IMR-90 (cell line): ENCODE results near the gene ELFN2. TPM values are rescaled to one million over a fixed set of nuclear protein-coding genes. Genes with fewer than 3 reads are reported as not detected.

Experiments
- ATAC-seq: fragments of 200-7000 bp; cut with Tn5 transposase; 2 replicates; pipeline ENCODE4 v1.9.1; 2020; ENCODE audit warnings: low read depth, mild to moderate bottlenecking, moderate library complexity
- BruUV-seq: library from RNA; stranded (reverse); fragments of 400-500 nt; replicated peaks from 2 replicates; lab custom pipeline; 2021; lab: Mats Ljungman, UMichigan
- CTCF ChIA-PET: fragments of 300-600 bp; formaldehyde crosslinking; extraction: SDS; loops from one replicate; lab custom pipeline; 2021; ENCODE audit warnings: antibody characterized with exemption; lab: Yijun Ruan, JAX
- POLR2A ChIA-PET: fragments of 300-600 bp; sonication (Branson Sonifier 250); formaldehyde crosslinking; loops from one replicate; lab custom pipeline; 2022; ENCODE audit warnings: antibody characterized with exemption; ENCODE audit not compliant: unreplicated experiment; lab: Charles Lee
- DNase-seq: peaks from one replicate; pipeline ENCODE4 v3.0.0; 2013
- H2AFZ ChIP-seq: replicated peaks from 2 replicates; pipeline ENCODE3; 2013; ENCODE audit warnings: low read length, mild to moderate bottlenecking; ENCODE audit not compliant: poor library complexity
- H2AK5ac ChIP-seq: 2 replicates; pipeline ENCODE4 v1.6.1; 2013; ENCODE audit warnings: low read depth, low read length, inconsistent platforms
- H2AK9ac ChIP-seq: replicated peaks from 2 replicates; pipeline ENCODE3; 2013; ENCODE audit warnings: mild to moderate bottlenecking, low read depth, low read length, moderate library complexity; ENCODE audit not compliant: poor library complexity
- H2BK120ac ChIP-seq: 2 replicates; pipeline ENCODE4 v1.6.1; 2013; ENCODE audit warnings: low read depth, low read length, inconsistent platforms
- H2BK15ac ChIP-seq: 3 replicates; pipeline ENCODE4 v1.6.1; 2013; ENCODE audit warnings: low read depth, low read length, inconsistent platforms
- H2BK20ac ChIP-seq: 2 replicates; pipeline ENCODE4 v1.6.1; 2013; ENCODE audit warnings: low read depth, mild to moderate bottlenecking, inconsistent platforms, low read length, moderate library complexity
- H2BK5ac ChIP-seq: 2 replicates; pipeline ENCODE4 v1.6.1; 2013; ENCODE audit warnings: mild to moderate bottlenecking, low read depth, low read length, inconsistent platforms; ENCODE audit not compliant: poor library complexity, severe bottlenecking
- H3K14ac ChIP-seq: replicated peaks from 2 replicates; pipeline ENCODE4 v1.6.1; 2013; ENCODE audit warnings: low read depth, low read length, inconsistent platforms
- H3K18ac ChIP-seq: 2 replicates; pipeline ENCODE4 v1.6.1; 2013; ENCODE audit warnings: low read depth, low read length, control low read depth
- H3K23ac ChIP-seq: 2 replicates; pipeline ENCODE4 v1.6.1; 2013; ENCODE audit warnings: low read depth, low read length, inconsistent platforms
- H3K27ac ChIP-seq: 2 replicates; pipeline ENCODE4 v1.5.1; 2013; ENCODE audit warnings: mild to moderate bottlenecking, control low read depth, low read length; ENCODE audit not compliant: insufficient read depth
- H3K27me3 ChIP-seq: 2 replicates; pipeline ENCODE4 v1.6.1; 2013; ENCODE audit warnings: low read length; ENCODE audit not compliant: control insufficient read depth, insufficient read depth
- H3K36me3 ChIP-seq: 2 replicates; pipeline ENCODE4 v1.6.1; 2013; ENCODE audit warnings: low read length, mixed read lengths; ENCODE audit not compliant: control insufficient read depth, insufficient read depth
- H3K4ac ChIP-seq: 2 replicates; pipeline ENCODE4 v1.6.1; 2013; ENCODE audit warnings: low read depth, low read length, inconsistent platforms
- H3K4me1 ChIP-seq: 2 replicates; pipeline ENCODE4 v1.6.1; 2013; ENCODE audit warnings: low read length, mixed read lengths; ENCODE audit not compliant: control insufficient read depth, insufficient read depth
- H3K4me2 ChIP-seq: 2 replicates; pipeline ENCODE4 v1.6.1; 2013; ENCODE audit warnings: low read depth, mild to moderate bottlenecking, control low read depth, low read length, moderate library complexity
- H3K4me3 ChIP-seq: 2 replicates; pipeline ENCODE4 v1.5.1; 2013; ENCODE audit warnings: low read depth, mild to moderate bottlenecking, control low read depth, low read length, moderate library complexity; ENCODE audit not compliant: insufficient read depth
- H3K56ac ChIP-seq: 2 replicates; pipeline ENCODE4 v1.6.1; 2013; ENCODE audit warnings: low read length, inconsistent platforms; ENCODE audit not compliant: insufficient read depth; ENCODE audit errors: extremely low read depth
- H3K79me1 ChIP-seq, 2 experiments: 2 replicates each; pipeline ENCODE4 v1.6.1; 2013; ENCODE audit warnings: low read length in 2 of 2, inconsistent platforms in 1 of 2, low read depth in 1 of 2
- H3K9ac ChIP-seq: 2 replicates; pipeline ENCODE4 v1.6.1; 2013; ENCODE audit warnings: low read depth, low read length, control low read depth
- H3K9me1 ChIP-seq: 2 replicates; pipeline ENCODE4 v1.6.1; 2013; ENCODE audit warnings: low read length, inconsistent platforms; ENCODE audit not compliant: insufficient read depth
- H3K9me3 ChIP-seq: 2 replicates; pipeline ENCODE4 v1.6.1; 2013; ENCODE audit warnings: low read length; ENCODE audit not compliant: control insufficient read depth, insufficient read depth
- H4K20me1 ChIP-seq: 2 replicates; pipeline ENCODE4 v1.6.1; 2013; ENCODE audit warnings: low read length, inconsistent platforms; ENCODE audit not compliant: insufficient read depth
- H4K5ac ChIP-seq: 2 replicates; pipeline ENCODE4 v1.6.1; 2013; ENCODE audit warnings: mild to moderate bottlenecking, low read depth, low read length, control low read depth
- H4K8ac ChIP-seq, 2 experiments: 2 replicates each; pipeline ENCODE4 v1.6.1; 2013; ENCODE audit warnings: low read depth in 2 of 2, low read length in 2 of 2, control low read depth in 1 of 2, inconsistent platforms in 1 of 2
- H4K91ac ChIP-seq: 2 replicates; pipeline ENCODE4 v1.6.1; 2013; ENCODE audit warnings: low read depth, low read length, inconsistent platforms; ENCODE audit not compliant: insufficient read depth
- CHD1 ChIP-seq: IDR thresholded peaks from 2 replicates; pipeline ENCODE4 v1.6.1; 2012; ENCODE audit warnings: low read depth, low read length, improper control_type of control experiment
- FOS ChIP-seq: fragments of 150-350 bp; IDR thresholded peaks from 2 replicates; pipeline ENCODE4 v1.6.1; 2016; ENCODE audit warnings: low read depth, low read length
- MAFK ChIP-seq: IDR thresholded peaks from 2 replicates; pipeline ENCODE4 v1.6.1; 2012; ENCODE audit warnings: low read depth, low read length, improper control_type of control experiment
- RFX5 ChIP-seq: IDR thresholded peaks from 2 replicates; pipeline ENCODE4 v1.8.0; 2012; ENCODE audit warnings: low read depth, mild to moderate bottlenecking, low read length, moderate library complexity
- WGBS, 2 experiments: methylation state at CpG; one replicate each; pipeline versions ENCODE4 v1.1.5 to v1.1.7; 2013; ENCODE audit warnings: missing lambda C conversion rate in 2 of 2; ENCODE audit not compliant: insufficient read length in 1 of 2; ENCODE audit errors: extremely low coverage in 2 of 2; 5-methylcytosine and 5-hydroxymethylcytosine counted together
- dilution Hi-C: fragments of 300-500 bp; cut with HindIII; formaldehyde crosslinking; loops from one replicate; pipeline ENCODE4 v1.14.3; 2018; ENCODE audit warnings: low sequenced_read_pairs; ENCODE audit not compliant: unreplicated experiment
- in situ Hi-C: fragments of 300-500 bp; cut with MboI; formaldehyde crosslinking; loops from 3 replicates; pipeline ENCODE4 v1.14.3; 2019; ENCODE audit warnings: low sequenced_read_pairs, inconsistent platforms, mixed read lengths
- intact Hi-C: fragments of 100-400 bp; cut with micrococcal nuclease; formaldehyde crosslinking; loops from 2 replicates; pipeline ENCODE4 v1.10.0; 2022
- polyA plus RNA-seq, 3 experiments: library from polyadenylated mRNA; depleted of rRNA; stranded (reverse); fragments of >200 nt; gene quantifications; 2 replicates each; pipeline ENCODE4 v1.2.3, GENCODE V29; 2012; ENCODE audit warnings: low replicate concordance in 1 of 3
- total RNA-seq: library from RNA; depleted of rRNA; stranded (reverse); fragments of >200 nt; gene quantifications from 2 replicates; pipeline ENCODE4 v1.2.3, GENCODE V29; 2012

ELFN2 gene
- total and polyA plus RNA-seq, 2 of the 4 experiments (the other 2 are of a cell fraction) = 0.72 to 5.0 TPM

DNA sequence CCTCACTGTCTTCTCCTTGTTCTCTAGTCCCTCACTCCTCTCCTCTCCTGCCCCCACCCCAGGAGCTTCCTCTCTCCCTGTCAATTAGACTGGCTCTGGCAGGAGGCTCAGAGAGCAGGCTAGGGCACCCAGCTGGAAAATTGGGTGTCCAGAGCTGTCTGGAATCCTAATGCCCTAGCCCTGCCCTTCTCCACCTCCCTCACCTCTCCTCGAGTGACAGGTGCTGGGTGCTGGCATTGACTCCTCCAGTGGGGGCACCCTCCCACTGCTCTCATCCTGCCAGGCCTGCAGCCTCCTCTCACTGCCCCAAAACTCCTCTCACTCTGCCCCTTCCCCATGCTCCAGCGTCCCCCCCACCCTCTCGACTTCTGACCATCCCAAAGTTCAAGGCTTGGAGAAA is 76.0 kb downstream of the ELFN2 start:
- ATAC-seq = no peak
- Histone ChIP-seq H4K8ac (no peak overlapping the region), H3K56ac (no peak overlapping the region), H2BK15ac (no peak overlapping the region), H3K18ac (no peak overlapping the region), H3K9me3 (no peaks in the 10 kb centered on the region), H3K4me3 (no peak overlapping the region), H2AK5ac (no peak overlapping the region), H3K36me3 (no peaks in the 10 kb centered on the region), H2BK120ac (no peak overlapping the region), H2BK20ac (no peak overlapping the region), H3K9me1 (peaks cover 4% of the 10 kb centered on the region), H3K4me2 (no peak overlapping the region), H2BK5ac (no peak overlapping the region), H3K27ac (no peak overlapping the region), H3K14ac (no peak overlapping the region), H3K9ac (no peak overlapping the region), H3K23ac (no peak overlapping the region), H2AK9ac (no peak overlapping the region), H3K27me3 (peaks cover 7% of the 10 kb centered on the region), H4K91ac (no peak overlapping the region), H4K5ac (no peak overlapping the region), H3K79me1 (no peaks in the 10 kb centered on the region), H3K4ac (no peak overlapping the region), H2AFZ (no peak overlapping the region), H3K4me1 (peaks cover 4% of the 10 kb centered on the region), H4K20me1 (no peaks in the 10 kb centered on the region)
- TF ChIP-seq CHD1 (no peak), RFX5 (no peak), MAFK (no peak), FOS (no peak)
- ChIA-PET CTCF (no interaction called here), POLR2A (no interaction called here)
- no CpG with 5 or more reads among the region's 3 CpGs for WGBS, 2 experiments
- BruUV-seq = no TSS peak
- DNase-seq = no peak
- dilution Hi-C loops (no loop called here), intact Hi-C loops (no loop called here), in situ Hi-C loops (no loop called here)
